ENCODE results near the gene TTC3.

TTC3 gene

GRCh38 chr21:37248298-37248697, 175.2 kb downstream of the TTC3 start:
- DNase-seq (ENCODE audit: insufficient read length, low spot score) (no peak), FAIRE-seq (no peak)
- TF ChIP-seq POLR2A (IDR thresholded peaks at IDR 0.05; ENCODE audit: low read depth, low read length) (no peak), POLR2AphosphoS5 (IDR thresholded peaks at IDR 0.05; ENCODE audit: low read depth, low read length) (no peak), PAX5 (IDR thresholded peaks at IDR 0.05; ENCODE audit: insufficient read depth, low read length, severe bottlenecking) (no peak), TAF1 (IDR thresholded peaks at IDR 0.05; ENCODE audit: low read depth, low read length) (no peak), POU2F2 (IDR thresholded peaks at IDR 0.05; ENCODE audit: low read depth, low read length) (no peak), SPI1 (IDR thresholded peaks at IDR 0.05; ENCODE audit: low read depth, low read length) (no peak)

GRCh38 chr21:37249112-37249904, 176.3 kb downstream of the TTC3 start:
- no peak for FAIRE-seq
- no peak for DNase-seq (ENCODE audit: insufficient read length, low spot score)
- TF ChIP-seq POU2F2 (IDR thresholded peaks at IDR 0.05; ENCODE audit: low read depth, low read length) (no peak), SPI1 (IDR thresholded peaks at IDR 0.05; ENCODE audit: low read depth, low read length) (no peak), POLR2A (IDR thresholded peaks at IDR 0.05; ENCODE audit: low read depth, low read length) (no peak), PAX5 (IDR thresholded peaks at IDR 0.05; ENCODE audit: insufficient read depth, low read length, severe bottlenecking) (no peak), POLR2AphosphoS5 (IDR thresholded peaks at IDR 0.05; ENCODE audit: low read depth, low read length) (no peak), TAF1 (IDR thresholded peaks at IDR 0.05; ENCODE audit: low read depth, low read length) (no peak)

GRCh38 chr21:37251294-37251634, 178.2 kb downstream of the TTC3 start:
- FAIRE-seq (no peak), DNase-seq (ENCODE audit: insufficient read length, low spot score) (no peak)
- no peak for TF ChIP-seq TAF1 (IDR thresholded peaks at IDR 0.05; ENCODE audit: low read depth, low read length)
- TF ChIP-seq POLR2A (IDR thresholded peaks at IDR 0.05; ENCODE audit: low read depth, low read length) = no peak
- no peak for TF ChIP-seq PAX5 (IDR thresholded peaks at IDR 0.05; ENCODE audit: insufficient read depth, low read length, severe bottlenecking)
- TF ChIP-seq POU2F2 (IDR thresholded peaks at IDR 0.05; ENCODE audit: low read depth, low read length) = no peak
- no peak for TF ChIP-seq SPI1 (IDR thresholded peaks at IDR 0.05; ENCODE audit: low read depth, low read length)
- no peak for TF ChIP-seq POLR2AphosphoS5 (IDR thresholded peaks at IDR 0.05; ENCODE audit: low read depth, low read length)

Data from GM12891 (cell line).